Testis (tissue), 3 donors: ENCODE measurements around the gene GATA5. TPM values are rescaled to one million over a fixed set of nuclear protein-coding genes. Genes with fewer than 3 reads are reported as not detected.

Experiments
- DNase-seq: peaks from one replicate; pipeline ENCODE4 v3.0.0-alpha.2; 2019
- H3K27ac ChIP-seq, 2 donors: fragments of 200-600 bp; sonication (generic); one replicate each; pipeline ENCODE4 v1.5.1; 2019
- H3K27me3 ChIP-seq: fragments of 200-600 bp; sonication (generic); one replicate; pipeline ENCODE4 v1.5.1; 2019
- H3K36me3 ChIP-seq: fragments of 200-600 bp; sonication (generic); one replicate; pipeline ENCODE4 v1.5.1; 2017; ENCODE audit warnings: low read depth; ENCODE audit errors: missing control alignments
- H3K4me1 ChIP-seq: fragments of 200-600 bp; sonication (generic); one replicate; pipeline ENCODE4 v1.5.1; 2019
- H3K4me3 ChIP-seq, 2 donors: fragments of 200-600 bp; sonication (generic); one replicate each; pipeline ENCODE4 v1.5.1; 2017 to 2019
- H3K9me3 ChIP-seq: fragments of 200-600 bp; sonication (generic); one replicate; pipeline ENCODE4 v1.5.1; 2017
- CTCF ChIP-seq, 3 experiments: fragments of 450-650 bp in 2 of 3; fragments of 200-600 bp in 1 of 3; sonication (generic) in 1 of 3; IDR thresholded peaks; one replicate each; pipeline ENCODE4 v1.5.1; 2016 to 2019; ENCODE audit warnings: antibody characterized with exemption in 3 of 3, mild to moderate bottlenecking in 2 of 3, moderate library complexity in 1 of 3
- POLR2A ChIP-seq: fragments of 450-650 bp; IDR thresholded peaks from one replicate; pipeline ENCODE4 v1.6.1; 2017; ENCODE audit warnings: antibody characterized with exemption, mild to moderate bottlenecking, moderate library complexity
- WGBS, 2 donors: methylation state at CpG; one replicate each; pipeline ENCODE4 v1.1.5; 2018; 5-methylcytosine and 5-hydroxymethylcytosine counted together
- intact Hi-C: fragments of 100-400 bp; cut with DNase I; formaldehyde crosslinking; loops from one replicate; pipeline ENCODE4 v1.15.1; 2023; ENCODE audit warnings: low total_unique reads
- polyA plus RNA-seq: library from polyadenylated mRNA; stranded (reverse); fragments of 350-450 nt; fragmentation: Illumina TruSeq; extraction: RNeasy Lipid Tissue Mini Kit (QIAGEN cat#74804); gene quantifications from one replicate; pipeline ENCODE4 v1.2.3, GENCODE V29; 2014; ENCODE audit warnings: low read depth, low replicate concordance; ENCODE audit not compliant: insufficient read depth
- total RNA-seq, 2 donors: library from RNA; depleted of rRNA; stranded (reverse); fragments of >200 nt; gene quantifications; one replicate each; pipeline ENCODE4 v1.2.3, GENCODE V29; 2016

The GATA5 gene
- total and polyA plus RNA-seq, 3 donors from 2014 or later: 19.0 to 70.6 (median 54.5) TPM

GRCh38 chr20:62499758-62500236 lies 24.0 kb upstream of the GATA5 start:
- no peak for DNase-seq
- 67% methylated on average over 18 to 21 of the region's 21 CpGs for WGBS, 2 donors
- Histone ChIP-seq H3K4me3 (no peak overlapping the region), H3K4me1 (peaks cover 23% of the 10 kb centered on the region), H3K36me3 (no peaks in the 10 kb centered on the region), H3K27me3 (no peaks in the 10 kb centered on the region), H3K27ac (no peak overlapping the region), H3K9me3 (no peaks in the 10 kb centered on the region)
- TF ChIP-seq CTCF (IDR thresholded peaks at IDR 0.05) (no peak), POLR2A (no peak)
- intact Hi-C loops: loop anchor here (5.0 to 10.0 kb wide), 2 partner anchors 118 to 285 kb away; no protein-coding TSS in a partner anchor

- Histone ChIP-seq H3K27me3 (no peaks in the 10 kb centered on the region), H3K4me1 (peaks cover 33% of the 10 kb centered on the region), H3K27ac (no peak overlapping the region), H3K36me3 (no peaks in the 10 kb centered on the region), H3K4me3 (no peak overlapping the region), H3K9me3 (no peaks in the 10 kb centered on the region)
- no peak for DNase-seq
- intact Hi-C loops: loop anchor here (5.0 kb wide), 1 partner anchor 118 kb away; no protein-coding TSS in a partner anchor
- WGBS, 2 donors: 84 to 91% methylated on average over 6 of the region's 6 CpGs
- TF ChIP-seq POLR2A: no peak
- no peak for TF ChIP-seq CTCF (IDR thresholded peaks at IDR 0.05)
Measured at GRCh38 chr20:62498874-62499273, 23.1 kb upstream of the GATA5 start.

GRCh38 chr20:62496568-62497218 lies 20.9 kb upstream of the GATA5 start:
- no peak overlapping the region for H3K27ac ChIP-seq
- peaks cover 50% of the 10 kb centered on the region for H3K4me1 ChIP-seq
- no peaks in the 10 kb centered on the region for H3K36me3 ChIP-seq
- no peaks in the 10 kb centered on the region for H3K9me3 ChIP-seq
- intact Hi-C loops: loop anchor here (5.0 kb wide), 1 partner anchor 121 kb away; no protein-coding TSS in a partner anchor
- TF ChIP-seq CTCF (IDR thresholded peaks at IDR 0.05): peak; percentile 32 to 80 (median 42)
- no peak for TF ChIP-seq POLR2A
- no peak overlapping the region for H3K4me3 ChIP-seq
- DNase-seq: peak; percentile 56
- H3K27me3 ChIP-seq: no peaks in the 10 kb centered on the region
- 40 to 61% methylated on average over 10 to 32 of the region's 32 CpGs for WGBS, 2 donors

GRCh38 chr20:62495749-62496567 lies 20.2 kb upstream of the GATA5 start:
- DNase-seq: no peak
- intact Hi-C loops: loop anchor here (5.0 kb wide), 1 partner anchor 121 kb away; no protein-coding TSS in a partner anchor
- no peaks in the 10 kb centered on the region for H3K27me3 ChIP-seq
- WGBS, 2 donors: 43 to 60% methylated on average over 6 to 22 of the region's 34 CpGs
- TF ChIP-seq CTCF (IDR thresholded peaks at IDR 0.05): no peak
- TF ChIP-seq POLR2A: no peak
- H3K9me3 ChIP-seq: no peaks in the 10 kb centered on the region
- H3K4me1 ChIP-seq: peaks cover 50% of the 10 kb centered on the region
- peak overlapping the region; percentile 63 to 75 for H3K27ac ChIP-seq
- H3K36me3 ChIP-seq: no peaks in the 10 kb centered on the region
- H3K4me3 ChIP-seq: no peak overlapping the region
